HEK293 (cell line): ENCODE results near the gene BPIFB2.

Source experiments
- CTCF ChIP-seq: fragments of 450-650 bp; formaldehyde crosslinking; IDR thresholded peaks from 2 replicates; pipeline ENCODE4 v1.5.1; 2016; ENCODE audit warnings: missing biosample characterization, missing genetic modification characterization
- ZNF473 ChIP-seq: fragments of 450-650 bp; formaldehyde crosslinking; IDR thresholded peaks from 2 replicates; pipeline ENCODE4 v1.5.1; 2017; ENCODE audit warnings: missing biosample characterization, missing genetic modification characterization

- TF ChIP-seq ZNF473 (tag by site-specific recombination) (no peak), CTCF (tag by site-specific recombination) (no peak)
Measured at GRCh38 chr20:32960222-32960518, 47.3 kb upstream of the BPIFB2 start.
